Dendritic cell treated with granulocyte-macrophage colony-stimulating factor and Interleukin-4, amounts not matched to agents 40 ng/mL and 50 ng/mL, for 4 days (primary cell): ENCODE results near the gene PTPA.

Experiments used
- H3K27ac Mint-ChIP-seq: one replicate; pipeline ENCODE4 v1.8.0; 2022; ENCODE audit warnings: mild to moderate bottlenecking, mixed read lengths
- H3K27me3 Mint-ChIP-seq: one replicate; pipeline ENCODE4 v1.8.0; 2022; ENCODE audit warnings: mild to moderate bottlenecking, mixed read lengths
- H3K36me3 Mint-ChIP-seq: one replicate; pipeline ENCODE4 v1.8.0; 2022; ENCODE audit warnings: low read depth, mixed read lengths
- H3K4me1 Mint-ChIP-seq: one replicate; pipeline ENCODE4 v1.8.0; 2022; ENCODE audit warnings: low read depth, mixed read lengths
- H3K4me3 Mint-ChIP-seq: one replicate; pipeline ENCODE4 v1.8.0; 2022; ENCODE audit warnings: mild to moderate bottlenecking, moderate library complexity, mixed read lengths
- H3K9me3 Mint-ChIP-seq: one replicate; pipeline ENCODE4 v1.8.0; 2022; ENCODE audit warnings: mixed read lengths
- intact Hi-C: fragments of 100-400 bp; cut with micrococcal nuclease; formaldehyde crosslinking; loops from one replicate; pipeline ENCODE4 v1.15.0; 2022

Gene PTPA

GRCh38 chr9:129130791-129131190 lies 19.6 kb downstream of the PTPA start:
- intact Hi-C loops, result loop anchor here (2.0 to 10.0 kb wide), 2 partner anchors 480 to 654 kb away; no protein-coding TSS in a partner anchor
- H3K4me1 Mint-ChIP-seq, result peaks cover 8% of the 10 kb centered on the region
- no peak overlapping the region for H3K27ac Mint-ChIP-seq
- H3K36me3 Mint-ChIP-seq, result peaks cover 100% of the 10 kb centered on the region
- no peaks in the 10 kb centered on the region for H3K9me3 Mint-ChIP-seq
- H3K4me3 Mint-ChIP-seq, result no peak overlapping the region
- no peaks in the 10 kb centered on the region for H3K27me3 Mint-ChIP-seq

GRCh38 chr9:129131300-129132145 lies 20.3 kb downstream of the PTPA start:
- H3K4me1 Mint-ChIP-seq, result peaks cover 8% of the 10 kb centered on the region
- no peak overlapping the region for H3K27ac Mint-ChIP-seq
- H3K9me3 Mint-ChIP-seq, result no peaks in the 10 kb centered on the region
- H3K4me3 Mint-ChIP-seq, result no peak overlapping the region
- H3K27me3 Mint-ChIP-seq, result no peaks in the 10 kb centered on the region
- intact Hi-C loops, result loop anchor here (2.0 to 10.0 kb wide), 2 partner anchors 479 to 653 kb away; no protein-coding TSS in a partner anchor
- peaks cover 100% of the 10 kb centered on the region for H3K36me3 Mint-ChIP-seq

GRCh38 chr9:129133082-129133481 lies 21.9 kb downstream of the PTPA start:
- H3K4me1 Mint-ChIP-seq, result peaks cover 8% of the 10 kb centered on the region
- no peak overlapping the region for H3K4me3 Mint-ChIP-seq
- H3K9me3 Mint-ChIP-seq, result no peaks in the 10 kb centered on the region
- H3K27ac Mint-ChIP-seq, result no peak overlapping the region
- intact Hi-C loops, result loop anchor here (10.0 kb wide), 1 partner anchor 652 kb away; no protein-coding TSS in a partner anchor
- H3K36me3 Mint-ChIP-seq, result peaks cover 100% of the 10 kb centered on the region
- H3K27me3 Mint-ChIP-seq, result no peaks in the 10 kb centered on the region

GRCh38 chr9:129135476-129135875 lies 24.3 kb downstream of the PTPA start:
- Mint-ChIP-seq H3K9me3 (no peaks in the 10 kb centered on the region), H3K4me1 (peaks cover 30% of the 10 kb centered on the region), H3K4me3 (no peak overlapping the region), H3K27me3 (no peaks in the 10 kb centered on the region), H3K27ac (no peak overlapping the region), H3K36me3 (peaks cover 86% of the 10 kb centered on the region)
- intact Hi-C loops, result loop anchor here (10.0 kb wide), 1 partner anchor 649 kb away; no protein-coding TSS in a partner anchor

GRCh38 chr9:129136446-129137035 lies 25.3 kb downstream of the PTPA start:
- Mint-ChIP-seq H3K36me3 (peaks cover 75% of the 10 kb centered on the region), H3K4me3 (no peak overlapping the region), H3K27ac (no peak overlapping the region), H3K4me1 (peaks cover 39% of the 10 kb centered on the region), H3K27me3 (no peaks in the 10 kb centered on the region), H3K9me3 (no peaks in the 10 kb centered on the region)
- intact Hi-C loops, result loop anchor here (10.0 kb wide), 1 partner anchor 648 kb away; no protein-coding TSS in a partner anchor

GRCh38 chr9:129137292-129138143 lies 26.3 kb downstream of the PTPA start:
- Mint-ChIP-seq H3K9me3 (no peaks in the 10 kb centered on the region), H3K27ac (peak overlapping the region; percentile 12), H3K36me3 (peaks cover 71% of the 10 kb centered on the region), H3K4me3 (no peak overlapping the region), H3K27me3 (no peaks in the 10 kb centered on the region), H3K4me1 (peaks cover 43% of the 10 kb centered on the region)
- intact Hi-C loops, result loop anchor here (10.0 kb wide), 1 partner anchor 647 kb away; no protein-coding TSS in a partner anchor

GRCh38 chr9:129138144-129138462 lies 26.9 kb downstream of the PTPA start:
- Mint-ChIP-seq H3K27me3 (no peaks in the 10 kb centered on the region), H3K9me3 (no peaks in the 10 kb centered on the region), H3K27ac (no peak overlapping the region), H3K4me3 (no peak overlapping the region), H3K4me1 (peaks cover 49% of the 10 kb centered on the region), H3K36me3 (peaks cover 71% of the 10 kb centered on the region)
- intact Hi-C loops, result loop anchor here (10.0 kb wide), 1 partner anchor 647 kb away; no protein-coding TSS in a partner anchor

GRCh38 chr9:129138476-129139232 lies 27.4 kb downstream of the PTPA start:
- H3K27ac Mint-ChIP-seq, result peak overlapping the region; percentile 96
- peaks cover 55% of the 10 kb centered on the region for H3K4me1 Mint-ChIP-seq
- peaks cover 71% of the 10 kb centered on the region for H3K36me3 Mint-ChIP-seq
- intact Hi-C loops, result loop anchor here (1.0 to 10.0 kb wide), 3 partner anchors 472 to 646 kb away; no protein-coding TSS in a partner anchor
- no peaks in the 10 kb centered on the region for H3K9me3 Mint-ChIP-seq
- H3K4me3 Mint-ChIP-seq, result peak overlapping the region; percentile 77
- no peaks in the 10 kb centered on the region for H3K27me3 Mint-ChIP-seq

- no peaks in the 10 kb centered on the region for H3K27me3 Mint-ChIP-seq
- H3K9me3 Mint-ChIP-seq, result no peaks in the 10 kb centered on the region
- H3K4me3 Mint-ChIP-seq, result peak overlapping the region; percentile 77
- peak overlapping the region; percentile 96 for H3K27ac Mint-ChIP-seq
- peaks cover 71% of the 10 kb centered on the region for H3K36me3 Mint-ChIP-seq
- intact Hi-C loops, result loop anchor here (1.0 to 10.0 kb wide), 3 partner anchors 471 to 645 kb away; no protein-coding TSS in a partner anchor
- H3K4me1 Mint-ChIP-seq, result peaks cover 59% of the 10 kb centered on the region
Measured at GRCh38 chr9:129139233-129139992, 28.2 kb downstream of the PTPA start.

- Mint-ChIP-seq H3K36me3 (peaks cover 71% of the 10 kb centered on the region), H3K4me1 (peaks cover 59% of the 10 kb centered on the region), H3K27me3 (no peaks in the 10 kb centered on the region)
Measured at GRCh38 chr9:129139993-129140396, 28.8 kb downstream of the PTPA start.

GRCh38 chr9:129140397-129141065 lies 29.3 kb downstream of the PTPA start:
- H3K27ac Mint-ChIP-seq, result peak overlapping the region; percentile 96

More at GRCh38 chr9:129139993-129140396, 28.8 kb downstream of the PTPA start:
- H3K4me3 Mint-ChIP-seq, result peak overlapping the region; percentile 77
- intact Hi-C loops, result loop anchor here (1.0 to 10.0 kb wide), 4 partner anchors 37 to 645 kb away; partner anchors contain the start of gene IER5L
- H3K9me3 Mint-ChIP-seq, result no peaks in the 10 kb centered on the region
- H3K27ac Mint-ChIP-seq, result peak overlapping the region; percentile 96

More at GRCh38 chr9:129140397-129141065, 29.3 kb downstream of the PTPA start:
- Mint-ChIP-seq H3K4me3 (peak overlapping the region; percentile 77), H3K27me3 (no peaks in the 10 kb centered on the region), H3K36me3 (peaks cover 71% of the 10 kb centered on the region), H3K9me3 (no peaks in the 10 kb centered on the region), H3K4me1 (peaks cover 59% of the 10 kb centered on the region)
- intact Hi-C loops, result loop anchor here (5.0 kb wide), 1 partner anchor 37 kb away; the partner anchor contains the start of gene IER5L
